Breast epithelium (tissue), 4 donors: Measurements from ENCODE around the gene MAJIN. TPM values are rescaled to one million over a fixed set of nuclear protein-coding genes. Genes with fewer than 3 reads are reported as not detected.
"Not testable (repeated sequence)": the region's sequence is repeated elsewhere in the genome, so short reads cannot be mapped to it uniquely, and the experiment has no call there.

Experiments used
- DNase-seq, 2 donors: peaks; one replicate each; pipeline ENCODE4 v3.0.0-alpha.2; 2019; ENCODE audit warnings: low spot score in 2 of 2
- H3K27ac ChIP-seq, 2 donors: fragments of 200-600 bp; sonication (generic) in 1 of 2; one replicate each; pipeline ENCODE4 v1.5.1; 2016 to 2019; ENCODE audit warnings: mild to moderate bottlenecking in 1 of 2
- H3K27me3 ChIP-seq, 2 donors: fragments of 200-600 bp; sonication (generic) in 1 of 2; one replicate each; pipeline versions ENCODE4 v1.5.1 to v1.6.0; 2017 to 2019; ENCODE audit warnings: control low read depth in 1 of 2, mild to moderate bottlenecking in 1 of 2
- H3K36me3 ChIP-seq: fragments of 200-600 bp; one replicate; pipeline ENCODE4 v1.5.1; 2019
- H3K4me1 ChIP-seq, 2 donors: fragments of 200-600 bp; sonication (generic); one replicate each; pipeline ENCODE4 v1.5.1; 2016 to 2019; ENCODE audit warnings: control low read depth in 1 of 2
- H3K4me3 ChIP-seq, 3 donors: fragments of 200-600 bp; sonication (generic); 1 replicate in 2 of 3; 2 replicates in 1 of 3; pipeline ENCODE4 v1.5.1; 2016 to 2019; ENCODE audit warnings: mild to moderate bottlenecking in 3 of 3, moderate library complexity in 2 of 3
- H3K9me3 ChIP-seq, 2 donors: fragments of 200-600 bp; sonication (generic) in 1 of 2; one replicate each; pipeline ENCODE4 v1.5.1; 2016 to 2019; ENCODE audit warnings: control low read depth in 1 of 2
- POLR2A ChIP-seq: fragments of 450-650 bp; IDR thresholded peaks from one replicate; pipeline ENCODE4 v1.6.1; 2016; ENCODE audit warnings: antibody characterized with exemption, mild to moderate bottlenecking, moderate library complexity
- POLR2AphosphoS5 ChIP-seq, 3 donors: sonication (generic); formaldehyde crosslinking; IDR thresholded peaks; one replicate each; pipeline ENCODE4 v1.6.1; 2017; ENCODE audit warnings: antibody characterized with exemption in 3 of 3
- intact Hi-C: fragments of 100-400 bp; cut with DNase I; formaldehyde crosslinking; loops from one replicate; pipeline ENCODE4 v1.15.1; 2023; ENCODE audit warnings: low total_unique reads
- total RNA-seq, 3 donors: library from RNA; depleted of rRNA; stranded (reverse); fragments of >200 nt; gene quantifications; one replicate each; pipeline ENCODE4 v1.1.0, GENCODE V29; 2016
- TF ChIP-seq, protein P1 (sequence below), 3 donors: fragments of 450-650 bp; IDR thresholded peaks; one replicate each; pipeline ENCODE4 v1.5.1; 2016 to 2017; ENCODE audit warnings: antibody characterized with exemption in 3 of 3, mild to moderate bottlenecking in 3 of 3, moderate library complexity in 3 of 3

MAJIN gene
- total RNA-seq, 3 donors from 2014 or later = not detected

- no peak for DNase-seq
- Histone ChIP-seq H3K4me3 (peak overlapping the region in 2 of 3 donors; percentile 17 to 45), H3K9me3 (no peaks in the 10 kb centered on the region), H3K36me3 (no peaks in the 10 kb centered on the region), H3K4me1 (no peaks in the 10 kb centered on the region), H3K27me3 (no peaks in the 10 kb centered on the region), H3K27ac (peak overlapping the region in 1 of 2 donors; percentile 43)
- TF ChIP-seq, protein P1, sequence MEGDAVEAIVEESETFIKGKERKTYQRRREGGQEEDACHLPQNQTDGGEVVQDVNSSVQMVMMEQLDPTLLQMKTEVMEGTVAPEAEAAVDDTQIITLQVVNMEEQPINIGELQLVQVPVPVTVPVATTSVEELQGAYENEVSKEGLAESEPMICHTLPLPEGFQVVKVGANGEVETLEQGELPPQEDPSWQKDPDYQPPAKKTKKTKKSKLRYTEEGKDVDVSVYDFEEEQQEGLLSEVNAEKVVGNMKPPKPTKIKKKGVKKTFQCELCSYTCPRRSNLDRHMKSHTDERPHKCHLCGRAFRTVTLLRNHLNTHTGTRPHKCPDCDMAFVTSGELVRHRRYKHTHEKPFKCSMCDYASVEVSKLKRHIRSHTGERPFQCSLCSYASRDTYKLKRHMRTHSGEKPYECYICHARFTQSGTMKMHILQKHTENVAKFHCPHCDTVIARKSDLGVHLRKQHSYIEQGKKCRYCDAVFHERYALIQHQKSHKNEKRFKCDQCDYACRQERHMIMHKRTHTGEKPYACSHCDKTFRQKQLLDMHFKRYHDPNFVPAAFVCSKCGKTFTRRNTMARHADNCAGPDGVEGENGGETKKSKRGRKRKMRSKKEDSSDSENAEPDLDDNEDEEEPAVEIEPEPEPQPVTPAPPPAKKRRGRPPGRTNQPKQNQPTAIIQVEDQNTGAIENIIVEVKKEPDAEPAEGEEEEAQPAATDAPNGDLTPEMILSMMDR (IDR thresholded peaks at IDR 0.05) = no peak
- TF ChIP-seq POLR2AphosphoS5 (IDR thresholded peaks at IDR 0.05) = peak in 1 of 3 donors; percentile 18
- TF ChIP-seq POLR2A = no peak
- intact Hi-C loops = loop anchor here (10.0 kb wide), 1 partner anchor 46 kb away; no protein-coding TSS in a partner anchor
Measured at GRCh38 chr11:64990222-64990923, 18.5 kb upstream of the MAJIN start.

DNA sequence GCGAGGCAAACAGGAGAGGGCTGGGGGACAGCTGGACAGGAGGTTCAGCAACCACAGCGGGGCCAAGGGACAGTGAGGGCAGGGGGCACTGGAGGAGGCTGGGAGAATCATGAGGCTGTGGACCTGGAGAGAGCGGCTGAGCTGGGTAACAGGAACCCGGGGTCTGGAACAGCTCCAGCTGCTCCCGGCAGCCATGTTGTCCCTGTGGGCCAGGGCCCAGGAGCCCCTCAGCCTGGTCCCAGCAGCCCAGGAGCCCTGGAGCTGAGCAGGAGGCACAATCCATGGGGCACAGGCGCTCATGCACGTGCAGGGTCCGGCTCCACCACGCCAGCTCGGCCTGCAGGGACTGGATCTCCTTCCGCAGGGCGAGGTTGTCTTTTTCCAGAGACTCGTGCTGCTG, 17.5 kb upstream of the MAJIN start:
- Histone ChIP-seq H3K9me3 (no peaks in the 10 kb centered on the region), H3K4me1 (no peaks in the 10 kb centered on the region), H3K36me3 (no peaks in the 10 kb centered on the region), H3K4me3 (peak overlapping the region in 2 of 3 donors; percentile 17 to 45), H3K27ac (peak overlapping the region in 1 of 2 donors; percentile 43), H3K27me3 (no peaks in the 10 kb centered on the region)
- TF ChIP-seq POLR2AphosphoS5 (IDR thresholded peaks at IDR 0.05) = no peak
- TF ChIP-seq, protein P1 (IDR thresholded peaks at IDR 0.05) = no peak
- TF ChIP-seq POLR2A = no peak
- no peak for DNase-seq
- intact Hi-C loops = no loop called here

DNA sequence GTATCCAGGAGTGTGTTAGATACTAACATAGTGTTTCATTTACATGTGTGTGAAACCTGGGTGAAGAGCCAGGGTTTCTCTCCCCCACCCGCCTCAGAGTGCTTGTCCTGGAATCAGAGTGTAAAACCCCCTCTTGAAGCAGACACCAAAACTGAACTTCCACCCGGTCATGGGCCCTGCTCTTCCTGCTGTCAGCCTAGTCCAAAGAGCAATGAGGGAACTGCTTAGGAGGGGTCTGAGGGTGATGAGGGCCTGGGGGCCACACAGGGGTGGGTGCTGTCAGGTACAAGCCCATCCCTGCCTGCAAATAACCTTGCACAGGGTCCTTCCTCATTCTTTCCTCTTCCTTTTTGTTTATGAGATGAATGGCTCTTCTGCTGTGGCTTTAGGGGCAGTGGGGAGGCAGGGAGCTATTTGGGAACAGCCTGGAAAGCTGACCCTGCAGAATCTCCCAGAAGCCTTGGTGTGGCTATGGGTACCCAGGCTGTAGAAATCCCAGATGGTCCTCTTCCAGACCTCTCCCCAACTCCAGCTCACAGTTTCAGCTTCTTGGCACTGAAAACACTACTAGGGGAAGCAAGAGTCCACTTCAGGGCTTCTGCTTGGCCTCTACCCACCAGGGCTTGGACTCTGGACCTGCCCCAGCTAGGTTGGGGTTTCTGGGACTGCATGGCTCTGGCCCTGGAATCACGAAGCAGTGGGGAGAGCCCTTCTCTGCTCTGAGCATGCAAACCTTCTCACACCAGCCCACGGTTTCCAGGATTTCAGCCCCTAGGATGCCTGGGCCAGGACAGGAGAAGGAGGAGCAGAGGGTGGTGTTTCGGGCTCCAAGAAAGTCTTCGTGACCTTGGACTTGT, 16.3 kb upstream of the MAJIN start:
- Histone ChIP-seq H3K4me1 (no peaks in the 10 kb centered on the region), H3K4me3 (no peak overlapping the region), H3K9me3 (no peaks in the 10 kb centered on the region), H3K36me3 (no peaks in the 10 kb centered on the region), H3K27ac (no peak overlapping the region), H3K27me3 (no peaks in the 10 kb centered on the region)
- intact Hi-C loops = no loop called here
- DNase-seq = no peak
- TF ChIP-seq, protein P1 (IDR thresholded peaks at IDR 0.05) = no peak
- TF ChIP-seq POLR2AphosphoS5 (IDR thresholded peaks at IDR 0.05) = no peak
- no peak for TF ChIP-seq POLR2A

DNA sequence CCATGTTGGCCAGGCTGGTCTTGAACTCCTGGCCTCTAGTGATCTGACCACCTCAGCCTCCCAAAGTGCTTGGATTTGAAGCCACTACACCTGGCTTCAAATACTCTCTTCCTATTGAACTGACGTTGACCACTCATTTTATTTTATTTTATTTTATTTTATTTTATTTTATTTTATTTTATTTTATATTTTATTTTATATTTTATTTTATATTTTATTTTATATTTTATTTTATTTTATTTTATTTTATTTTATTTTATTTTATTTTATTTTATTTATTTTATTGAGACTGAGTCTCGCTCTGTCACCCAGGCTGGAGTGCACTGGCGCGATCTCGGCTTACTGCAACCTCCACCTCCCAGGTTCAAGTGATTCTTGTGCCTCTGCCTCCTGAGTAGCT, 11.4 kb upstream of the MAJIN start:
- H3K36me3 ChIP-seq, H3K4me1 ChIP-seq, H3K4me3 ChIP-seq, H3K9me3 ChIP-seq, H3K27ac ChIP-seq, H3K27me3 ChIP-seq, intact Hi-C loops, DNase-seq: not testable (repeated sequence)

GRCh38 chr11:64976651-64977050, 4.7 kb upstream of the MAJIN start:
- TF ChIP-seq POLR2AphosphoS5 (IDR thresholded peaks at IDR 0.05) (no peak), POLR2A (no peak)
- TF ChIP-seq, protein P1 (IDR thresholded peaks at IDR 0.05) = no peak
- no peak for DNase-seq
- Histone ChIP-seq H3K27me3 (no peaks in the 10 kb centered on the region), H3K36me3 (no peaks in the 10 kb centered on the region), H3K9me3 (no peaks in the 10 kb centered on the region), H3K4me3 (no peak overlapping the region), H3K4me1 (no peaks in the 10 kb centered on the region), H3K27ac (no peak overlapping the region)
- intact Hi-C loops = no loop called here
